Fibroblast of villous mesenchyme (primary cell): Measurements from ENCODE around the gene ZNF287. TPM values are rescaled to one million over a fixed set of nuclear protein-coding genes. Genes with fewer than 3 reads are reported as not detected.

Experiments
- DNase-seq: peaks from one replicate; pipeline ENCODE4 v3.0.0-alpha.2; 2010; ENCODE audit warnings: low read depth
- H3K4me3 ChIP-seq: 2 replicates; pipeline ENCODE4 v1.5.1; 2011; ENCODE audit warnings: low read depth, mild to moderate bottlenecking, low read length
- total RNA-seq: library from RNA; depleted of rRNA; stranded (reverse); fragments of >200 nt; gene quantifications from 2 replicates; pipeline ENCODE4 v1.2.3, GENCODE V29; 2012
- TF ChIP-seq, protein P1 (sequence below): IDR thresholded peaks from 2 replicates; pipeline ENCODE4 v1.5.1; 2012; ENCODE audit warnings: low read depth, mild to moderate bottlenecking, low read length; ENCODE audit not compliant: insufficient read depth

ZNF287 gene
- total RNA-seq, 1 donor, result 3.9 TPM

GRCh38 chr17:16584273-16584995, 15.4 kb upstream of the ZNF287 start:
- DNase-seq, result peak; percentile 92
- TF ChIP-seq, protein P1, sequence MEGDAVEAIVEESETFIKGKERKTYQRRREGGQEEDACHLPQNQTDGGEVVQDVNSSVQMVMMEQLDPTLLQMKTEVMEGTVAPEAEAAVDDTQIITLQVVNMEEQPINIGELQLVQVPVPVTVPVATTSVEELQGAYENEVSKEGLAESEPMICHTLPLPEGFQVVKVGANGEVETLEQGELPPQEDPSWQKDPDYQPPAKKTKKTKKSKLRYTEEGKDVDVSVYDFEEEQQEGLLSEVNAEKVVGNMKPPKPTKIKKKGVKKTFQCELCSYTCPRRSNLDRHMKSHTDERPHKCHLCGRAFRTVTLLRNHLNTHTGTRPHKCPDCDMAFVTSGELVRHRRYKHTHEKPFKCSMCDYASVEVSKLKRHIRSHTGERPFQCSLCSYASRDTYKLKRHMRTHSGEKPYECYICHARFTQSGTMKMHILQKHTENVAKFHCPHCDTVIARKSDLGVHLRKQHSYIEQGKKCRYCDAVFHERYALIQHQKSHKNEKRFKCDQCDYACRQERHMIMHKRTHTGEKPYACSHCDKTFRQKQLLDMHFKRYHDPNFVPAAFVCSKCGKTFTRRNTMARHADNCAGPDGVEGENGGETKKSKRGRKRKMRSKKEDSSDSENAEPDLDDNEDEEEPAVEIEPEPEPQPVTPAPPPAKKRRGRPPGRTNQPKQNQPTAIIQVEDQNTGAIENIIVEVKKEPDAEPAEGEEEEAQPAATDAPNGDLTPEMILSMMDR, result peak; percentile 91
- peak overlapping the region; percentile 50 for H3K4me3 ChIP-seq

DNA sequence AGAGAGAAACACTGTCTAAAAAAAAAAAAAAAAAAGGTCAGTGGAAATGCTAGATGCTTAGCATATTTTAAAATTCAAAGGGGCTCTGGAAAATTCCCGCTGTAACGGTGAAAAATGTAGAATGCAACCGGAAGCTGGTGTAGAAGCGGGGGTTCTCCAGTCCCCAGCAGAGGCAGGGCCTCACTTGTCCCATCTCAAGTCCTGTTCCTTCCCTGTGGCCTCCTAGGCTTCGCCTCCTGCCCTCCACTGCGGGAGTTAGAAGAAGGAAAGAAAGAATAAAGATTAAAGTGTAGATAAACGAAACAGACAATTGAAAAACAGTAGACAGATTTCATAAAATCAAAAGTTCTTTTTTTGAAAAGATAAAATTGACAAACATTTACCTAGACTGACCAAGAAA, 14.8 kb upstream of the ZNF287 start:
- H3K4me3 ChIP-seq, result no peak overlapping the region
- TF ChIP-seq, protein P1, result no peak
- DNase-seq, result no peak

- H3K4me3 ChIP-seq, result no peak overlapping the region
- DNase-seq, result no peak
- TF ChIP-seq, protein P1, result no peak
These were observed 4.5 kb upstream of the ZNF287 start for GRCh38 chr17:16573466-16573865.

DNA sequence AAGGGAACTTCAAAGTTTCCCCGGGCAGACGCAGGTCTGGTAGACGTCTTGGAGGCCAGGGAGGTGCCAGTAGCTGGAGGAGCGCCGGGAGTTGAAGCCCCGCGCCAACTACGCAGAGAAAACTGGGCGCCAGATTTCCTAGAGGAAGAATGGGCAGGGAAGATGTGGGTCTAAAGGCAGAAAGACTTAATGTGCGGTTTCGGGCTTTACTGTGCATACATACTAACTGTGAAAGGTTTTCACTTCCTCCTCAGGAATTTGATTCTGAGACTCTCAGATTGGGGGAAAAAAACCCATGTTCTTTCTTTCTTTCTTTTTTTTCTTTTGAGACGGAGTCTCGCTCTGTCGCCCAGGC, 331 bp upstream of the ZNF287 start:
- DNase-seq, result no peak
- no peak overlapping the region for H3K4me3 ChIP-seq
- TF ChIP-seq, protein P1, result no peak

DNA sequence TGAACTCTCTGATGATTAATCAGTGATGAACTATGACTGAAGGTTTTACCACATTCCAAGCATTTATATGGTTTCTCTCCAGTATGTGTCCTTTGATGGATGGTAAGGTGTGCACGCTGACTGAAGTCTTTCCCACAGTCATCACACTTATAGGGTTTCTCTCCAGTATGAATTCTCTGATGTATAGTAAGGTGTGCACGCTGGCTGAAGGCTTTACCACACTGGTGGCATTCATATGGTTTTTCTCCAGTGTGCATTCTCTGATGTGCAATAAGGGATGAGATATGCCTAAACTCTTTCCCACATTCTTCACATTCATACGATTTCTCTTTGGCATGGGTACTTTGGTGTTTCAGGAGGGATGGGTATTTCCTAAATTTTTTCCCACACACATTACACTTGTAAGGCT, 16.4 kb downstream of the ZNF287 start:
- H3K4me3 ChIP-seq, result no peak overlapping the region
- no peak for DNase-seq

DNA sequence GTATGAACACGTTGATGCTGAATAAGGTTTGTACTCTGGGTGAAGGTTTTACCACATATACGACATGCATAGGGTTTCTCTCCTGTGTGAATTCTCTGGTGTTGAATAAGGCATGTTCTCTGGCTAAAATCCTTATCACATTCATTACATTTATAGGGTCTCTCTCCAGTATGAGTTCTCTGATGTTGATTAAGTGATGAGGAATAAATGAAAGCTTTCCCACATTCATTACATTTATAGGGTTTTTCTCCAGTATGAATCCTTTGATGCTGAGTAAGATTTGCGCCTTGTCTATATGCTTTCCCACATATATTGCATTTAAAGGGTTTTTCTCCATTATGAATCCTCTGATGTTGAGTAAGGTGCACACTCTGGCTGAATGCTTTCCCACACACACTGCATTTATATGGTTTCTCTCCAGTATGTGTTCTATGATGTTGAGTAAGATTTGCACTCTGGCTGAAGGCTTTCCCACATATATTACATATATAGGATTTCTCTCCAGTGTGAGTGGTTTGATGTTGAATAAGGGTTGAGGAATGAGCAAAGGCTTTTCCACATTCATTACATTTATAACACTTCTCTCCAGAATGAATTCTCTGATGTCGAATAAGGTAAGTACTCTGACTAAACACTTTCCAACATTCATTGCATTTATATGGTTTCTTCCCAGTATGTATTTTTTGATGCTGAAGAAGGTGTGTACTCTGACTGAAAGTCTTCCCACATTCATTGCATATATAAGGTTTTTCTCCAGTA, 16.9 kb downstream of the ZNF287 start:
- H3K4me3 ChIP-seq, result no peak overlapping the region
- no peak for DNase-seq
- TF ChIP-seq, protein P1, result no peak

More for the DNA sequence above, 16.4 kb downstream of the ZNF287 start:
- TF ChIP-seq, protein P1, result no peak

DNA sequence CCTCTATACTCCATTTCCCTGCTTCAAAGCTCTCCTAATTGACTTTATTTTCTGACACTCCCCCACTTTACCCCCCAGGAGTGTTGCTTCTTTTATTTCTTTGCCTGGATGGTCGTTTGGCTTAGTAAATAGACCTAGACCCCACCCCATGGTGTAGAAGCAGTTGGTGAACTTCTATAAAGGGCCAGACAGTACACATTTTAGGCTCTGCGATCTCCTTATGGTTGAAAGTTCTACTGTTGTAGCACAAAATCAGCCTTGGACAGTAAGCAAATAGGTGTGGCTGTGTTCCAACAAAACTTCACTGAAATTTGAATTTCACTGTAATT, 31.9 kb downstream of the ZNF287 start:
- TF ChIP-seq, protein P1, result no peak
- no peak overlapping the region for H3K4me3 ChIP-seq
- no peak for DNase-seq
